Measurements from ENCODE around the gene JAZF1.

- TF ChIP-seq CTCF (IDR thresholded peaks at IDR 0.05): peak in 2 of 3 experiments; percentile 94 to 96
- no peak for TF ChIP-seq EP300 (IDR thresholded peaks at IDR 0.05)
- no peak for TF ChIP-seq POLR2A (IDR thresholded peaks at IDR 0.05; ENCODE audit: low read depth)
- TF ChIP-seq POLR2AphosphoS5 (IDR thresholded peaks at IDR 0.05): no peak
These were observed 102.3 kb downstream of the JAZF1 start for GRCh38 chr7:28078036-28078901.
